Measurements from ENCODE around the gene SOX9. TPM values are rescaled to one million over a fixed set of nuclear protein-coding genes. Genes with fewer than 3 reads are reported as not detected.

SOX9 gene
- total RNA-seq, 1 experiment from 2014 or later, result 1.3 TPM

- Histone ChIP-seq H3K79me1 (ENCODE audit: insufficient read depth, low read depth, low read length, poor library complexity, severe bottlenecking) (no peaks in the 10 kb centered on the region), H2BK20ac (ENCODE audit: low read depth, low read length, poor library complexity, severe bottlenecking) (no peak overlapping the region), H2BK5ac (ENCODE audit: insufficient read length, low read length) (no peak overlapping the region), H3K9ac (ENCODE audit: extremely low read depth, insufficient read length, low read length) (no peak overlapping the region), H4K91ac (ENCODE audit: insufficient read length, low read depth, low read length) (no peak overlapping the region), H3K4ac (ENCODE audit: low read depth, low read length) (no peak overlapping the region), H3K4me1 (ENCODE audit: insufficient read depth, low read length) (no peaks in the 10 kb centered on the region), H3K56ac (ENCODE audit: insufficient read length, low read depth, low read length) (no peak overlapping the region), H3K18ac (ENCODE audit: insufficient read length, low read depth, low read length) (no peak overlapping the region), H2BK120ac (ENCODE audit: low read depth, low read length, poor library complexity, severe bottlenecking) (no peak overlapping the region), H3K4me2 (ENCODE audit: insufficient read depth, insufficient read length, low read length) (no peak overlapping the region), H3K27me3 (ENCODE audit: insufficient read depth, low read length) (no peaks in the 10 kb centered on the region), H2BK12ac (ENCODE audit: insufficient read length, low read depth, low read length) (no peak overlapping the region), H2AK5ac (ENCODE audit: insufficient read length, low read length) (no peak overlapping the region), H4K20me1 (ENCODE audit: control insufficient read depth, insufficient read depth, insufficient read length) (no peaks in the 10 kb centered on the region), H3K27ac (ENCODE audit: insufficient read length, low read depth, low read length) (no peak overlapping the region), H3K23ac (ENCODE audit: insufficient read length, low read depth, low read length) (no peak overlapping the region), H2AFZ (ENCODE audit: low read length) (no peak overlapping the region), H2BK15ac (ENCODE audit: low read depth, low read length) (no peak overlapping the region), H3K14ac (ENCODE audit: insufficient read depth, low read length) (no peak overlapping the region), H3K23me2 (ENCODE audit: insufficient read length, low read depth, low read length, poor library complexity, severe bottlenecking) (no peaks in the 10 kb centered on the region), H3T11ph (ENCODE audit: low read length) (no peak overlapping the region), H4K8ac (replicated peaks; ENCODE audit: insufficient read length, low read depth, low read length) (no peak overlapping the region), H3K9me3 (ENCODE audit: control insufficient read depth, low read depth, low read length) (no peaks in the 10 kb centered on the region), H4K5ac (ENCODE audit: insufficient read length, low read depth, low read length) (no peak overlapping the region), H3K79me2 (ENCODE audit: insufficient read depth, low read length) (no peaks in the 10 kb centered on the region)
- Mint-ChIP-seq H3K4me3 (no peak overlapping the region), H3K4me1 (peaks cover 4 to 7% of the 10 kb centered on the region in 2 experiments; a peak in 3 of 4 replicates), H3K27me3 (ENCODE audit: low read depth) (peaks cover 2% of the 10 kb centered on the region), H3K27ac (no peak overlapping the region), H3K9me3 (peaks cover 0 to 2% of the 10 kb centered on the region in 2 experiments; a peak in 1 of 5 replicates), H3K36me3 (ENCODE audit: insufficient read depth in 1 of 3, low read depth in 3 of 3) (no peaks in the 10 kb centered on the region; a peak in 1 of 7 replicates)
- no peak for TF ChIP-seq CTCF (conservative IDR thresholded peaks at IDR 0.05)
- WGBS (ENCODE audit: extremely low coverage, insufficient read length, low lambda C conversion rate), result no CpG with 5 or more reads among the region's 10 CpGs
- no peak for DNase-seq
These were observed 23.7 kb upstream of the SOX9 start for GRCh38 chr17:72097144-72097543.
